T-helper 2 cell (primary cell): ENCODE data around the gene IL31RA.
"Not testable (repeated sequence)": the region's sequence is repeated elsewhere in the genome, so short reads cannot be mapped to it uniquely, and the experiment has no call there.

ENCODE experiments used
- DNase-seq, 5 experiments: peaks; one replicate each; pipeline versions ENCODE4 v3.0.0 to v3.0.0-alpha.2; 2012 to 2022

Gene IL31RA

GRCh38 chr5:55926476-55926875 lies 75.3 kb downstream of the IL31RA start:
- no peak for DNase-seq

DNA sequence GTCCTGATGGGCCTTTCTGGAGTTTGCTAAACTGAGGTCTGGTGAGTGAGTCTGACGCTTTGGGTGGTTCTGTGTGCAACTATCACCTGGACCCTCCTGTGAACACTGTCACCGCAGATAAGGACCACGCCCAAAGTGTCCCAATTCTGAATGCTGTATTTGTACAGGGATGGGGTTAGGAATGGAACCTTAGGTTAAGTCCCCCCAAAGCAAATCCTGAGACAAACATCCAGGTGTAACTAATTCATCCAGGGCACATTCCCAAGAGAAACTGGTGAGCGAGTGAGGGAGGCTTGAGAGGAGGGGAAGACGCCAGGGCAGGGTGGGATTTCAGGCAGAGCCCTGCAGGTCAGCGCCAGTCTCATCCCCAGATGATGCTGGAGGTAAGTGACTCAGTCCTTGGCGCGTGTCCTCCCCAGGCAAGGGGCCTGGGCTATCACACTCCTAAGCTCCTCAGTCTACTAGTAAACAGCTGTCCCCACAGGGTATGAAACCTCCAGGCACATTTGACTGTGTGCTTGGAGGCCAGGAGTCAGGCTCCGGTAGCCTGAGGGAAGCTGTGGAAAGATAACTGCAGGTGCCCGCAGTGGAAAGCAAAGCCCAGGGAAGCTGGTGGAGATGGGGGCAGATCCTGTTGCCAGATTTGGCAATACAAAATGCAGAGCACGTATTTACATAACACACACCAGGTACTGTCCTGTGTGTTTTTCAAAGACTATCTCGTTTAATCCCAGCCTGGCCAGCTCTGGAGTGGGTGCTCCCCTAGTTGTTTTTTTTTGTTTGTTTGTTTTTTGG lies 76.9 kb downstream of the IL31RA start:
- no peak for DNase-seq

DNA sequence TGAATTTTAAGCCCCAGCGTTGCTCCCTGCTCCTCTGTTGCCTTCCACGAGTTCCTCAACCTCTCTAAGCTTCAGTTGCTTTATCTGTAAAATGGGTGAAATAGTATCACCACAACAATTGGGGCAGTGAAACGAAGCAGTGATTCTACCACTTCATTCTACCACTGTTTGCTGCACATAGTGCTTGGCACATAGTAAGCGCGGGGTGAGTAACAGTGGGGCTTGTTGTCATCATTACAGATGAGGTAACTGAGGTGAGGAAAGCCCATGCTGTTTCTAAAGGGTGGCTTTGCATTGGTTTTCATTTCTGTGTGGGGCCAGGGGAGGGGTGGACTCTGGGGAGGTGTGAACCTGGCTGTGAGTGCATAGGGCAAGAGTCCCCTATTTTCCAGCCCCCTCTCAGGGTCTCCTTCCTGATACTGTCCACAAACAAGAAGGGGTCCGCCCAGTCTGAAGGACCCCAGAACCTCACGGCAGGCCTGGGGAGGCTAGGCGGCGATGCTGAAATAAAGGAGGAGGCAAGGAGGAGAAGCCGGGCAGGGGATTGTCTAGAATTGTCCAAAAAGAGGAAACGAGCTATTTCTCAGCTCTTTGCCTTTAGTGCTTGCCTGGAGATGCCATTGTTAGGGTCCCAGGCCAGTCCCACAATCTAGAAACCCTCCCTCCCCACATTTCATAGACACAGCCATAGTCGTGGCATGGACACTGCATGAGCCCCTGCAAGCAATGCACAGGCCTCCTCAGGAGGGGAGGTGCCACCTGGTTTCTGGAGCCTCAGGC lies 78.1 kb downstream of the IL31RA start:
- DNase-seq: no peak

DNA sequence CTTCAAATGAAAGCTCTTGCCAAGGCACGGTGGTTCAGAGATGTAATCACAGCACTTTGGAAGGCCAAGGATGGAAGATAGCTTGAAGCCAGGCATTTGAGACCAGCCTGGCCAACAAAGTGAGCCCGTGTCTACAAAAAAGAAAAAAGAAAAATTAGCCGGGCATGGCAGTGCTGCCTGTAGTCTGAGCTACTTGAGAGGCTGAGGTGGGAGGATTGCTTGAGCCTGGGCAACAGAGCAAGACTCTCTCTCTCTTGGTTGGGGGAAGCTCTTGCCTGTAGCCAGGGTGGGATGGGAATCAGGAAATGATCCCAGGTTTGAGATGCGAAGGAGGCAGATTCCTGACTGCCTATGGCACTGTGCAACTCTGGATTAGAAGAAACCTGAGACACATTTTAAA lies 81.5 kb downstream of the IL31RA start:
- no peak for DNase-seq

GRCh38 chr5:55933377-55934114 lies 82.4 kb downstream of the IL31RA start:
- DNase-seq: no peak

DNA sequence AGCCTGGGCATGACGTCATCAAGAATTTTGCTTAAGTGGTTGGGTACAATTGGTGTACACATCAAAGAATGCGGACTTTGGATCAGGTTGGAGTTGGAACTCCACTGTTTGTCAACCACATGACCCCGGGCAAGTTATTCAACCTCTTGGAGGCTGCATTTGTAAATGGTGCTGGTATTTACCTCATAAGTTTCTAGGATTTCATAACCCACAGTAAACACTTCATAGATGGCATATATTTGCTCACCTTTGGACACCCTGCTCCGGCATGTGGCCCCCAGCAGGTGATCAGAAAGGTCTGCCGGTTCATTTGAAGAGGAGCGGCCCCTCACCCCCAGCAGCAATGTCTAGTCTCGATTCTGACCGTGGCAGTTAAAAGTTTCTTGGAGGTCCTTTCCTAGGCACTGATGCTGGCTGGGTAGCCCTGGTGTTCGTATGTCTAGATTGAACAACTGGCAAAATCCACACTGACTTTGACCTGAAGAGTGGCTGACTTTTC lies 83.0 kb downstream of the IL31RA start:
- DNase-seq: no peak

DNA sequence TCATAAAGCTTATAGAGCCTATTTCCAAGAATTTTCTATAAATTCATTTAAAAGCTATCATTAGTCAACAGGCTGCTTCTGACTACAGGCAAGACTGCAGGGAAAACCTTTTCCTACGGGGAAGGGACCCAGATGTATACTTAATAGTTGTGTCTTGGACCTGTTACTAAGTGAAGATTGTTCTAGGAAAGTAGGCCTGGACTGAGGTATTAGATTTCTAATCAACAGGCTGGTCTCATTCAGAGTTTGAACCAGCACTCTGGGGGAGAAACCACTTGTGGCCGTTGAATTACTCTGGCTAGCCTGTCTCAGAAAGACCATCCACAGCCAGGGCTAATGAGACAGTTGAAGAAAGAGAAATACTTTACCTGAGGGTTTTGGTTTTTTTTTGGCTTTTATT lies 83.6 kb downstream of the IL31RA start:
- no peak for DNase-seq

DNA sequence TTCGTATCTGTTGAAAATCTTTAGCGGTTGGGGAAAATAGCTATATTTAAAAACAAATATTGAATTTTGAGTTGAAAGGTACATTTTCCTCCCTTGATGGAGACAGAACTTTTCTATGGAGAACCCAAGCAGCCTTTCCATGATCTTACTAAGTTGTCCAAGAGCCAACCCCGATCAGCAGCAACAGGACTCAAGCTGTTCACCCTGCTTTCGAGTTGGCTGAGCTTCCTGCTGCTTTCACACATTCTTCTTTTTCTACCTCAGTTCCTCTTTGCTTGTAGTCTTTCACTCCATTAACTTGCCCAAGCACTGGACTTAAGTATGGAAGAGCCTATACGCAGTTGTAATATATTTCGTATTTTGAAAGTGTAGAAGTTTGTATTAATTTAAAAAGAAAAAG lies 84.2 kb downstream of the IL31RA start:
- DNase-seq: no peak

DNA sequence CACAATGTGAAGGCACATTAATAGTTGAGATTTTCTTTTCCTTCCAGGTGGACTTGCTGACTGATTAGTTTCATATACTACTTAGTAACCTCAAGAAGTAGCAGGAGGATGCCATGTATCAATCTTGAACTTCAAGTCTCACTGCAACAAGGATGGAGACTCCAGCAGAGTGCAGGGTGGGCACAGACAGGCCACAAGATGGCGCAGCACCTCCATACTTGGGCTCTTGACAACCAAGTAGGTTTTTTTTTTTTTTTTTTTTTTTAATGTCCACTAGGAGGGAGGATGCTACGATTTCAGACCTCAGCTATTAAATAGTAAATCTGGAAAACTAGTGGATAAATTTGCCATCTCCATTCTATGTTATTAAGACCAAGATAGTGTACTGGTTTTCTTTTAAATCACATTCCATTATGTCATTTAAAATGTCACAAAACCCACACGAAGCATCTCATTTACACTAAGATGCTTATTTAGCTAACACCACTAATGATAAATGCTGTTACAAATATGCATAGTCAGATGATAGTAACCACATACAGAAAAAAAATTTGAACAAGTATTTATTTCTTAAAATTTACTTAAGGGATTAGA lies 85.0 kb downstream of the IL31RA start:
- peak; percentile 38 to 83 (median 68) for DNase-seq

DNA sequence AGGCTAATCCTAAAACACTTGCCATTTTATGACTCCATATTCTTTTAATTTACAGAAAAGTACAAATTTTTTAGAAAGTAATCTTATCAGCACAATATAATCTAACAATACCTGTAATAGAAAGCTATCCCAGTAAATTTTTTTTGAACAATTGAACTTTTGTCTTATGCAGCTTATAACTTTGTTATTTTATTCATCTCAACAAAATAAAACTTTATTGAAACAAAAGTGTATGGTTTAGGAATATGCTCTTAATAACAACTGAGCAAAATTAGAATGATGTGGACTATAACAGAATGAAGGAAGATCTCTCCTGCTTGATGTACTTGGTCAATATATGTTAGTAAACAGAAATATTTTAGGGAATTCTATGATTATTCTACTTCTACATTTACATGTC lies 86.4 kb downstream of the IL31RA start:
- not testable (repeated sequence) for DNase-seq

DNA sequence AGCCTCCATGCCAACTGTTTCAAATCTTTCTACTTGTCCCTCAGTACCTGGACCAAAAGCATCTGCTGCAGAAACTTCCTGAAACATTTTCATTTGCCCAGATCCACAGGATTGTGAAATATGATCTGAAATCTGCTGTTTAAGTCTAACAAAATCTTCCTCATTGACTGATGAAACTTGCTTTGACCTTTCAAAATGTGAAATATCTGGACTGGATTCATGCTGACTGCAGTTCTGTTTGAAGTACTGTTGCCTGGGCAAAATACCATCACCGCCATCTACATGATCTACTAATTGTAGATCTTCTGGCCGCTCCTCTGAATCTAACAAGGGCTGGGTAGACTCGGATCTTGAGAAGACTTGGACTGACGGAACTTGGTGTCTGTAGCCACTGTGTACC lies 90.0 kb downstream of the IL31RA start:
- not testable (repeated sequence) for DNase-seq

DNA sequence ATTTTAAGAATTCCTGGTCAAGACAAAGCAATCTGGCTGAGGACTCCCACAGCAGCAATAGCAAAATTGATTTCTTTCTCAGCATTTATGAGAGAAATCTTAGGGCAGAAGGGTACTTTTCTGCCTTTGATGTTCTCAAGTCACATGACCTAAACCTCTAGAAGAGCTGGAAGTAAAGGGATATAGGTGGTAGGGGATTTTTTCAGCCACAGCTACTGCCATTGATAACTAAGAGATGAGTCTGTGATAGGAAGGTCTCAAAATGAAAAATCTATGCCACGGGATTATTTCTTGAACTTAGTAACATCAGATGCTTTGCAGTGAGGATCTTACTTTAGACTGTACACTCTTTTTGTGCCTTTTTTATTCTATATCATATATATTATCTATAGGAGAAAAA lies 108.1 kb downstream of the IL31RA start:
- peak in 1 of 5 experiments; percentile 52 for DNase-seq

DNA sequence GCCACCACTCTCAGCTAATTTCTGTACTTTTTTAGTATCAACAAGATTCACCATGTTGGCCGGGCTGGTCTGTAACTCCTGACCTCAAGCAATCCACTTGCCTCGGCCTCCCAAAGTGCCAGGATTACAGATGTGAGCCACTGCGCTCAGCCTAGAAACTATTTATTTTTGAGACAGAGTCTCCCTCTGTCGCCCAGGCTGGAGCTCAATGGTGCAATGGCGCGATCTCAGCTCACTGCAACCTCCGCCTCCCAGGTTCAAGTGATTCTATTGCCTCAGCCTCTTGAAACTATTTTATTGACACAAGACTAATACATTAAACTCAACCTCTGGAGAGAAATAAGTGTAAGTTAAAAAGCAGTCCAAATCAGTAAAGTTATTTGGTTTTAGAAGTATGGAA lies 109.6 kb downstream of the IL31RA start:
- DNase-seq: no peak

GRCh38 chr5:55965525-55965924 lies 114.4 kb downstream of the IL31RA start:
- no peak for DNase-seq

DNA sequence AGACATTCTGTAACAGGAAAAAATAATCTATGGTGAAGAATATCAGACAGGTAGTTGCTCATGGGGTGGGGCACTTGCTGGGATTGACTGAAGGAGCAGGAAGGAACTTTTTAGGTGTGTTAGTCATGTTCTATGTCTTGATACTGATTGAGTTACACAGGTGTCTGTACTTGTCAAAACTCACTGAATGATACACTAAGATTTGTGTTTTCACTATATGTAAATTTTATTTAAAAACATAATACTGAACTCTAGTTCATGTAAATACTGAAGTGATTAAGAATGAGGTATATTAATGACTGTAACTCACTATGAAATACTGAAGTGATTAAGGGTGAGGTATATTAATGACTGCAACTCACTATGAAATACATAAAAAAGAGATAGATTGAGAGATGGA lies 115.1 kb downstream of the IL31RA start:
- no peak for DNase-seq

- DNase-seq: no peak
Observed at GRCh38 chr5:55969956-55970355, 118.8 kb downstream of the IL31RA start.
